Measurements from ENCODE around the gene CIT.
"Not testable (repeated sequence)": the region's sequence is repeated elsewhere in the genome, so short reads cannot be mapped to it uniquely, and the experiment has no call there.

Gene CIT

GRCh38 chr12:119706427-119706826 lies 170.7 kb downstream of the CIT start:
- not testable (repeated sequence) for DNase-seq

DNA sequence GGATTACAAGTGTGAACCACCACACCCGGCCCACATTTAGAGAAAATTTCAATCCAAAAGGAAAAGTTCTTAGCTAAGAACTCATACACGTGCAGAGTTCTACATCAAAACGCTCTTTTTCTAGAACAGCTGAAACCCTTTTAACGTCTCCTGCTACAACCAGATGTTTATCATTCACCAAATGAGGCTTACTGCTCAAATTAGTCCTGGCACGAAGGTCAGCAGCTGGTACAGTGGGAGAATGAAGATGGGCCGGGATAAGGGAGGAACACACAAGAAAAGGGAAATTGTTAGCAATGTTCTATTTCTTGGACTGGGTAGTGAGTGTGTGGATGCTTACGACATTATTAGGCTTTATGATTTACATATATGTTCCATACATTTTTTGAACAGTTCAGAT lies 171.9 kb downstream of the CIT start:
- DNase-seq = no peak

DNA sequence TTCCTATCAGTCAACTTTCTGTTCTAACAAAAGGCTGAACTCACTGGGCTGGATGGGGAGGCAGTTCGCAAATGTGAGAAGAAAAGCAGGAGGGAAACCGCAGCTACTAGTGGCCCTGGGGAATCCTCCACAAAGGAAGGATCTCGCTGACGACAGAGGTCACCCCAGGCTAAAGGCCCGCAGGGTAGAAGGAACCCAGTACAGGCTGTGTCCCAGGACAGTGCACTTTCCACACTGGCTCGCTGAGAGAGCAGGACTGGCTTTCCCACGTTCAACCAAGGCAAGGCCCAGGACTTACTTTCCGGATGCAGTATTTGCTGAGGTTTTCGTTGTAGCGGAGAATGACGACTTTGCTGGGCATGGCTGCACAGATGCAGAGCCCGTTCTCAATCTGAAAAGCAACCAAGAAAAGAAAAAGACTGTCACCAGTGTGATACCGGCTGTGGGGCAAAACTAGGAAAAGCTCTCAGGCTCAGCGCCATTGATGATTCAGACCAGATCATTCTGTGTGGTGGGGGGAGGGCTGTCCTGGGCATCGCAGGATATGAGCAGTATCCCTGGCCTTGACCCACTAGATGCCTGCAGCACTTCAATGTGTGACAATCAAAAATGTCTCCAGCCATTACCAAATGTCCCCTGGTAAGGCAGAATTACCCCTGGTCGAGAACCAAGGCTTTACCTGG lies 172.9 kb downstream of the CIT start:
- DNase-seq = peak in 4 of 58 donors; percentile 13 to 23 (median 16)

GRCh38 chr12:119700078-119700477 lies 177.0 kb downstream of the CIT start:
- DNase-seq = peak in 5 of 58 donors; percentile 16 to 55 (median 22)

DNA sequence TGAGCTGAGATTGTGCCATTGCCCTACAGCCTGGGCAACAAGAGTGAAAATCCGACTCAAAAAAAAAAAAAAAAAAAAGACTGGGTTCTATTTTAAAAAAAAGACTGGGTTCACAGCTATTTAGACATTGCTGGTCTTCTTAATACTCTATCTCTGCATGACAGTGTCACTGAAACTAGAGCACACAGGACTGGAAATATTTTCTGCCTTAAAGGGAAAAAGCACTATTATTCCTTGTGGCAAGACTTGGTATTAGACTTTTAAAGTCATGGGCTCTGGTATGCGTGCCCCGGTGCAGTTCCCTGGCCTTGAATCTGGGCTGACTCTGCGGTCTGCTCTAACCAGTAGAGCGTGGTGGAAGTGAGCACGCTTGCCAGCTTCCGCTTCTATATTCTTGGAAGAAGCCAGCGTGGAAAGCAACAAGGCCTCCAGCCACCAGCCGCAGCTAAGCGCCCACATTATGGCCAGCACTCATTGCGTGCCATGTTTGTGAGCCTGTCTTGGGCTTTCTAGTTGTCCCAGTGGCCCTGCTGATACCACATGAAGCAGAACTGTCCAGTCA lies 177.8 kb downstream of the CIT start:
- no peak for DNase-seq

- DNase-seq = no peak
Measured at GRCh38 chr12:119696943-119697342, 180.2 kb downstream of the CIT start.

DNA sequence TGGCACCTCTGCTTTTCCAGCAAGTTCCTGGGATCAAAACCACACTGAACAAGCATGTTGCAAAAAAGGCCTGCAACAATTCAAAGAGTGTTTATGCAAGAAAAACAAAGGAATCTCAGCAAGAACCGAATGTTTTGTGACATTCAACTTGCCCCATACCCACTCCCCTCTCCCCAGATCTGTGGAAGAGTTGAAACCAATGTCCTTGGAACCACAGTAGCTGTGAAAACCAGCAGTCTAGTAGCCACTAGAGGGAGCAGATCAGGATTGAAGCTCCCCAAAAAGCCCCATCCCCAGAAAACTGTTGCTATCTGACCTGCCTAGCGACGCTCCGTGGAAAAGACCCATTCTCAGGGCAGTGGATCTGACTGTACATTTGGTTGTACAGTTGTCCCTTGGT lies 182.1 kb downstream of the CIT start:
- no peak for DNase-seq

DNA sequence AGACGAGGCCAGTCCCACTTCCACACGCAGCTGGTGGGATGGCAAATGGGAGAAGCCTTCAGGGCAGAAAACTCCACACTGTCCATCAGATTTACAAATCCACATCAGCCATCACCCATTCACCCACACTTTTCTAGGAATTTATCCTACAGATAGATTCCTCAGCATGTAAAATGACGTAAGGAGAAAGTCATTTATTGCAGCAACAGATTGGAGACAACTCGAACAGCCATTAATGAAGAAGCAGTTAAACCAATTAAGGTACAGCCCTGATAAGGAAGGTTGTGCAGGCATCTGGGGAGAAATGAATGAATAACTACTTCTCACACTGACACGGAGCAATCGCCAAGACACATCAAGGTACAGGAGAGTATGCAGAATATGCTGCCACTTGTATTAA lies 183.0 kb downstream of the CIT start:
- no peak for DNase-seq

GRCh38 chr12:119693511-119693910 lies 183.6 kb downstream of the CIT start:
- no peak for DNase-seq

- no peak for DNase-seq
Measured at GRCh38 chr12:119692997-119693396, 184.1 kb downstream of the CIT start.

GRCh38 chr12:119692410-119692809 lies 184.7 kb downstream of the CIT start:
- DNase-seq = no peak

DNA sequence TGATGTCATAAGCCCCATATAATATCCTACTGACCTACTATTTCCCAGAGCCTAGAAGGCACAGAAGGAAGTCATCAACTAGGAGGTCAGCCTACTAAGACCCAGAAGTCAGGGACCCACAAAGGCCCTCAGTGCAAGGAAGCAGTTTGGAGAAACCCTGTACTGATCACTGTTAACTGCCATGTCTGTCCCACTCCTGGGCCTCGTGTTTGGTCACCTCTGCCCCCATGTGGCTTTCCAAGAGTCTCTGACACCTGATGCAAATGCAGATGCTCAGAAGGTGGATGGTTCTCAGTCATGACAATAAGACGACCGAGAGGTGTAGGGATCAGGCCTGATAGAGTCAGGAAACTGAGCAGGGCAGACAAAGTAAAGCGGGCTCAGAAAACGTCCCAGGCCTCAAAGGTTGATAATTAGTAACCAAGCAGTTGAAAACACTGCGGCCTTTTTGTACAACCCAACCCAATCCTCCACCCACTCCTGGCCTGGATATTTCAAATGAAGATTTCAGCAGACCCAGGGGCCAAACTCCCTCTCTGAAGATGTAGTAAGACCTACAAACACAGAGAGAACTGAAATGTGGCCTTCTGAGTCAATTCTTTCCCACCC lies 185.8 kb downstream of the CIT start:
- no peak for DNase-seq

DNA sequence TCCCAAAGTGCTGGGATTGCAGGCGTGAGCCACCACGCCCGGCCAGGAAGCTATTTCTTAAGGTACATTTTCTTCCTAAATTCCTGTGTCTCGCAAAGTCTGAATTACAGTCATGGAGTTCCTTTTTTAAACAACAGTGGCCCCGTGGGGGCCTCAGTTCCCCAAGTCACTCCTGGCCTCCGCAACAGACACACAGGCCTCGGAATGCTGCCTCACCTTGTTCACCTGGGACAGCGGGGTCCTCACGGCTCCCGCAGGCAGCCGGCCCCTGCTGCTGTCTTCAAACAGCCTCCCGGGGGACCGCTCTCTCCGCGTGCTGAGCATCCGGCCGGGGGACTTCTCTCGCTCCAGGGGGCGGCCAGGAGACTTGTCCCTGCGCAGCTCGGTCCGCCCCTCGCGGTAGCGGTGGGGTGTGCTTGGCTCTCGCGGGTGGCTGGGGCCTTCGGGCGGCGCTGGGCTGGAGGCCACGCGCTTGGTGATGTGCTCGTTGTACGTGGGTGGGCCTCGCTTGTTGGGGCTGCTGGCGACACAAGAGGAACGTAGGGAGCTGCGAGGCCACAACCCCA lies 187.1 kb downstream of the CIT start:
- DNase-seq = no peak

DNA sequence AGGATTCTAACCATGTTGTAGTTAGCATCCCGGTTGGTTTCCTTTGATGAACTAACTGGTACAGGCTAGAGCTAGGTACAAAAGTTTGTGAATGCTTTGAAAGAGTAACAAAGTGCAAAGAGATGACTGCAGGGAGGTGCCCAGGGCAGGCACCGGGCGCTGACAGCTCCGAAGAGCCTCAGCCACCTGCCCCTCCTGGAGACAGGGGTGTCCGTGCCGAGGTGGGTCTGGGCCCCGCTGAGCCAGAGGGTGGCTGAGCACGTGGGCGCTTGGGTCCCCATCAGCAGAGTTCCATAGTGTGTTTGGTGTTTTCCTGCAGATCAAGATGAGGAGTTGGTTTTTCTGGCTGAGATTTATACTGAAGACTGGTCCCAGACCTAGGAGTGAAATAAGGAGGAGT lies 189.2 kb downstream of the CIT start:
- DNase-seq = no peak

- no peak for DNase-seq
Measured at GRCh38 chr12:119687406-119687805, 189.7 kb downstream of the CIT start.

- peak in 8 of 58 donors; percentile 13 to 61 (median 20) for DNase-seq
Measured at GRCh38 chr12:119686776-119687175, 190.3 kb downstream of the CIT start.

DNA sequence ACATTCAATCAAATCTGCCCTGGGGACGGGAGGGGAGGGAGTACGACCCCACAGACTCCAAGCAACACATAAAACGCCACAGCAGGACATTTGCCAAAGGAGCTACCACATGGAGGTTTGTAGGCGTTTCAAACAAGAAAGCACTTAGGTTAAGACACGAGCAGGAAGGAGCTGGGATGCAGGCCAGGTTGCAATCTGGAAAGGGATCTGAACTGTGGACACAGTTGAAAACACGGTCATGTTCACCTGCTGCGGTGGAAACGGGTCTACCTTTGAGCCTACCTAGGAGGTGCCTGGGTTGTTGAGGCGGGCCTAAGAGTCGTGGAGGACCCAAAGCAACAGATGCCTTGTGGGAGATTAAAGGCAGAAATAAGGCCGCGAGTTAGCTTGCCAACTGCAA lies 190.8 kb downstream of the CIT start:
- no peak for DNase-seq

DNA sequence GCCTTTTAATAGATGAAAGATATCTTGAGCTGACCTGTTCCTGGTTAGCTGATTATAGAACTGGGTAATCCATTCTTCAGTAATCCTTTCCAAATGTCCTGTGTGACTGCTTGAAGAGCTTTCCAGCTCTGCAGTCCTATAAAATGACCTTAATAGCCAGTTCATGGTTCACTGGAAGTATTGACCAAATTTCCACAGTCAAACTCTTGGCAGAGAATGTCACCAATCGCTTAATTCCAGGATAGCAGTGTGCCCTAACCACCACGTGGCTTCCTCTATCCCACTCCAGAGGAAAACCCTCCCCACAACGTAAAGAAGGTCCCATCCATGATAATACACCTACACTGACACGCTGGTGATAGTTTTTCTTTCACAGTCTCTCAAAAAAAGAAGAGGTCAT lies 191.7 kb downstream of the CIT start:
- no peak for DNase-seq

GRCh38 chr12:119684711-119685369 lies 192.3 kb downstream of the CIT start:
- DNase-seq = no peak

GRCh38 chr12:119683816-119684215 lies 193.3 kb downstream of the CIT start:
- DNase-seq = no peak

DNA sequence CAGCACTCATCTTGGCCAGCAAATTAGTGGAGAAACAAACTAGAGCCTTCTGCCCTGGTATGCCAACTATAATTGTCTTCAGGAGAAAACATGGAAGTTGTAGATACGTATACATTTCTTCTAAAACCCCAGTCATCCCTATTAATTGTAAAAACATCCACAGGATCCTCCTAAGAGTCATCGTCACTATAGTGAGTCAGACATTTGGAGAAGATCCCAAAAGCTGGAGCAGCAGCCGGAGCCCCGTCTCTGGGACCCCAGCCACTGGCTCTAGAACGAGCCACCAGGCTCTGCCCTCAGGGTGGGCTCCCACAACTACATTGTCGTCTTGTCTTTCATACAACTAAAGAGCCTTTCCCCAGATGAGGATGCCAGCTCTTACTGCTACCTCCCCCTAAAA lies 193.7 kb downstream of the CIT start:
- DNase-seq = no peak

DNA sequence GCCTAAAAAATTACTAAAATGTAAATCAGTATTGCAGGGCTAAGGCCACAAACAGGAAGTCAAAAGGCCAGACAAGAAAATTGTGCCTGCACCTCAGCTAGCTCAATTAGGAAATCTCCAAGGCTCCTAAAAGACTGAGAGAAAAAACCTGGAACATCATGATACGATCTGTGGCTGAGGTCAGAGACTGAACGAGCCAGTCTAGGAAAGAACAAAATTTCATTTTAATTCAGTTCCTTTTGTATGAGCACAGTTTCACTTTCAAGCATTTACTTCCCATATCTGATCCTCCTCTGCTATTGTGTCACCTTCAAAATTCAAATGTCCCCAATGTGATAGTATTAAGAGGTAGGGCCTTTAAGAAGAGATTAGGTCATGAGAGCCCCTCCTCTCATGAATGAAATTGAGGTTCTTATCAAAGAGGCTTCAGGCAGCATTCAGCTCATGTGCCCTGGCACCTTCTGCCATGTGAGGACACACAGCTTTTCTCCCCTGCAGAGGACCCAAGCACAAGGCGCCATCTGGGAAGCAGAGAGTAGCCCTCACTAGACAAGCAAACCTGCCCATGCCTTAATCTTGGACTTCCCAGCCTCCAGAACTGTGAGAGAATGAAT lies 194.4 kb downstream of the CIT start:
- DNase-seq = no peak
